GM18951 (cell line): ENCODE data around the gene RAP1B.
"Not testable (repeated sequence)": the region's sequence is repeated elsewhere in the genome, so short reads cannot be mapped to it uniquely, and the experiment has no call there.

Experiments used
- POLR2A ChIP-seq: IDR thresholded peaks from 4 replicates; pipeline ENCODE4 v1.6.1; 2011; ENCODE audit warnings: mild to moderate bottlenecking; ENCODE audit not compliant: insufficient read length, insufficient read depth; ENCODE audit errors: extremely low read depth
- in situ Hi-C: fragments of 300-500 bp; cut with MboI; formaldehyde crosslinking; loops from one replicate; pipeline ENCODE4 v1.12.0; 2022; ENCODE audit warnings: low sequenced_read_pairs, mixed read lengths, inconsistent platforms; ENCODE audit not compliant: unreplicated experiment

RAP1B gene

DNA sequence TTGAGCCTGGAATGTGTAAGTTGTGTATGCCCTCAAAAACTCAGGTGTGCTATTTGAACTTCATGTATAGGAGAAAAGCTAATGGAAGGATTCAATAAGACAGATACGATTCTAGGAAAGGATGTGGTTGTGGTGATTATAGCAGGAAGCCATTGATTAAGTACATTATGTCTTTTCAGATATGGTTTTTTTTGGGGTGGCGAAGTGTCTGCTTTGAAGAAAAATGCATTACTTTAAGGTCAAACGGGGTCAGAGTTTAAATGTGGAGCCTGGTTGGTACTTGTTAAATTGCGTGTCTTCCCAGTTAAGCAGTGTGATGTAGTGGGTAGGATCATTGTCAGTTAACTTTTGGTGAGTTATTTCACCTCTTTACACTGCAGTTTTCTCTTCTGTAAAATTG, 63.1 kb downstream of the RAP1B start:
- in situ Hi-C loops = no loop called here
- TF ChIP-seq POLR2A = no peak

DNA sequence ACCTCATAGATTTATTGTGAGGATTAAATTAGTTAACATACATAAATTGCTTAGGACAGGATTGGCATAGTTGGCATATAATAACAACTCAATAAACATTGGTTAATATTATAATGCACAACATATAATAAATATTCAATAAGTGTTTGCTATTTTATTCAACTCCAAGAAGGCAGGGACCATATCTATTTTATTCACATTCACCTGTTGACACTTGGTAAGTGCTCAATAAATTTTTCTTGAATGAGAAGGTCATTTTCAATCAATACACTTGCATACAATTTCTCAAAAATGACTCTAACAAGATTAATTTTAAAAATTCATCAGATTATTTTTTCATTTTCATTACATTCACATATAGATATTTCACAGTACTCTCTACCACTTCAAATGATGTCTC, 63.7 kb downstream of the RAP1B start:
- TF ChIP-seq POLR2A = no peak
- in situ Hi-C loops = no loop called here

GRCh38 chr12:68675101-68675842, 64.6 kb downstream of the RAP1B start:
- no peak for TF ChIP-seq POLR2A
- in situ Hi-C loops = no loop called here

DNA sequence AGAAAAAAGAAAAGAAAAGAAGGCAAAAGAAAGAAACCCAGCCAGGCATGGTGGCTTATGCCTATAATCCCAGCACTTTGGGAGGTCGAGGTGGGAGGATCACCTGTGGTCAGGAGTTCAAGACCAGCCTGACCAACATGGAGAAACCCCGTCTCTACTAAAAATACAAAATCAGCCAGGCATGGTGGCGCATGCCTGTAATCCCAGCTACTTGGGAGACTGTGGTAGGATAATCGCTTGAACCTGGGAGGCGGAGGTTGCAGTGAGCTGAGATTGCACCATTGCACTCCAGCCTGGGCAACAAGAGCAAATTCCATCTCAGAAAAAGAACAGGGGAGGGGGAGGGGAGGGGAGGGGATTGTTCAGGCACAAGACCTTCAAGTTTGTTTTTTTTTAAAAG, 66.2 kb downstream of the RAP1B start:
- in situ Hi-C loops = not testable (repeated sequence)

DNA sequence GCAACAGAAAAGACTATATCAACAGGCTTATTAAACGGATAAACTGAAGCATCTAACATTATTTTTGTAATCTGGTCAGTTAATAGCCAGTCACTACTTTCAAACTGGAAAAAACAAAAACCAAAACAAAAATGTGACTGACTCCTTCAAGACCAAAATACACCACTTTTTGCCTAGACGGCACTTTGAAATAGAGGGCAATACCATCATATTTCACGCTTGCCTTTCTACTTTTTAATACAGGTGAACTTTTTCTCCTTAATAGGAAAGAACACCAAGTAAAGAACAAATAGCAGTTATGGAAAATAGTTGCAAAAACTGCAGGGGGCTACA, 75.5 kb downstream of the RAP1B start:
- no peak for TF ChIP-seq POLR2A
- in situ Hi-C loops = no loop called here

- in situ Hi-C loops = no loop called here
- peak; percentile 93 for TF ChIP-seq POLR2A
Measured at GRCh38 chr12:68686595-68687521, 76.2 kb downstream of the RAP1B start, which contains the start of gene NUP107. NUP107 (plus strand) TSS chr12:68686978; CDS start chr12:68687066, 88 bp downstream.

DNA sequence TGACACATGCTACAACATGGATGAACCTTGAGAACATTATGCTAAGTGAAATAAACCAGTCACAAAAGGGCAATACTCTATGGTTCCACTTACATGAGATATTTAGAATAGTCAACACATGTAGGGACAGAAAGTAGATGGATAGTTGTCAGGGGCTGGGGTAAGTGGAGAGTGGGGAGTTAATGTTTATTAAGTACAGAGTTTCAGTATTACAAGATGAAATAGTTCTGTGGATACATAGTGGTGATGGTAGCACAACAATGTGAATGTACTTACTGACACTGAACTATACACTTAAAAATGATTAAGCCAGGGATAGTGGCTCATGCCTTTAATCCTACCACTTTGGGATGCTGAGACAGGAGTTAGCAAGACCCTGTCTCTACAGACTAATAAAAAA, 84.8 kb downstream of the RAP1B start:
- in situ Hi-C loops = no loop called here
- TF ChIP-seq POLR2A = no peak

- in situ Hi-C loops = no loop called here
- TF ChIP-seq POLR2A = no peak
Measured at GRCh38 chr12:68699486-68699885, 88.8 kb downstream of the RAP1B start.
